Activated naive CD4-positive, alpha-beta T cell treated with anti-CD3 and anti-CD28 coated beads, Interleukin-2, amount 50 U/mL, for 24 hours (primary cell): Measurements from ENCODE around the gene TAPBPL.
"Not testable (repeated sequence)": the region's sequence is repeated elsewhere in the genome, so short reads cannot be mapped to it uniquely, and the experiment has no call there.

ENCODE experiments used
- H3K27ac Mint-ChIP-seq: one replicate; pipeline ENCODE4 v1.8.0; 2021; ENCODE audit warnings: mild to moderate bottlenecking, mixed read lengths
- H3K27me3 Mint-ChIP-seq: one replicate; pipeline ENCODE4 v1.8.0; 2021; ENCODE audit warnings: mixed read lengths
- H3K36me3 Mint-ChIP-seq: one replicate; pipeline ENCODE4 v1.8.0; 2021; ENCODE audit warnings: mixed read lengths
- H3K4me1 Mint-ChIP-seq: one replicate; pipeline ENCODE4 v1.8.0; 2021; ENCODE audit warnings: mixed read lengths
- H3K4me3 Mint-ChIP-seq: one replicate; pipeline ENCODE4 v1.8.0; 2021; ENCODE audit warnings: mild to moderate bottlenecking, mixed read lengths
- H3K9me3 Mint-ChIP-seq: one replicate; pipeline ENCODE4 v1.8.0; 2021; ENCODE audit warnings: mixed read lengths

TAPBPL gene

DNA sequence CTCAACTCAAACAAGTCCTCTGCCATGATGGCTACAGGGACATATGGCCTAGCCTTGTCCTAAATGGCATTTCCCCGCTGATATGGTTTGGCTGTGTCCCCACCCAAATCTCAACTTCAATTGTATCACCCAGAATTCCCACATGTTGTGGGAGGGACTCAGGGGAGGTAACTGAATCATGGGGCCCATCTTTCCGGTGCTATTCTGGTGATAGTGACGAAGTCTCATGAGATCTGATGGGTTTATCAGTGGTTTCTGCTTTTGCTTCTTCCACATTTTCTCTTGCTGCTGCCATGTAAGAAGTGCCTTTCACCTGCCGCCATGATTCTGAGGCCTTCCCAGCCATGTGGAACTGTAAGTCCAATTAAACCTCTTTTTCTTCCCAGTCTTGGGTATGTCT, 14.9 kb downstream of the TAPBPL start:
- Mint-ChIP-seq H3K4me1 (peaks cover 88% of the 10 kb centered on the region), H3K4me3 (peak overlapping the region; percentile 56), H3K27ac (peak overlapping the region; percentile 80), H3K36me3 (peaks cover 28% of the 10 kb centered on the region)
- not testable (repeated sequence) for H3K27me3 Mint-ChIP-seq, H3K9me3 Mint-ChIP-seq

DNA sequence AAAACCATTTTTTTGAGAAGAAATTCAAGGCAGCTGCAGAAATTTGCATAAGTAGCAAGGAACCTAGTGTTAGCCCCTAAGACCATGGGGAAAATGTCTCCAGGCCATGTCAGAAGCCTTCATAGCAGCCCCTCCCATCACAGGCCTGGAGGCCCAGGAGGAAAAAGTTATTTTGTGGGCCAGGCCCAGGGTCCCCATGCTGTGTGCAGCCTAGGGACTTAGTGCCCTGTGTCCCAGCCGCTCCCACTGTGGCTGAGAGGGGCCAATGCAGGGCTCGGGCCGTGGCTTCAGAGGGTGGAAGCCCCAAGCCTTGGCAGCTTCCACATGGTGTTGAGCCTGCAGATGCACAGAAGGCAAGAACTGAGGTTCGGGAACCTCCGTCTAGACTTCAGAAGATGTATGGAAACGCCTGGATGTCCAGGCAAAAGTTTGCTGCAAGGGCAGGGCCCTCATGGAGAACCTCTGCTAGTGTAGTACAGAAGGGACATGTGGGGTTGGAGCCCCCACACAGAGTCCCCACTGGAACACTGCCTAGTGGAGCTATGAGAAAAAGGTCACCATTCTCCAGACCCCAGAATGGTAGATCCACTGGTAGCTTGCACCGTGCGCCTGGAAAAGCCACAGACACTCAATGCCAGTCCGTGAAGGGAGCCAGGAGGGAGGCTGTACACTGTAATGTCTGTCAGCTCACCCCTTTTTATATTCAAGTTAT, 15.9 kb downstream of the TAPBPL start:
- H3K36me3 Mint-ChIP-seq, result peaks cover 21% of the 10 kb centered on the region
- peak overlapping the region; percentile 91 for H3K4me3 Mint-ChIP-seq
- H3K27ac Mint-ChIP-seq, result peak overlapping the region; percentile 89
- peaks cover 85% of the 10 kb centered on the region for H3K4me1 Mint-ChIP-seq
- not testable (repeated sequence) for H3K9me3 Mint-ChIP-seq, H3K27me3 Mint-ChIP-seq

DNA sequence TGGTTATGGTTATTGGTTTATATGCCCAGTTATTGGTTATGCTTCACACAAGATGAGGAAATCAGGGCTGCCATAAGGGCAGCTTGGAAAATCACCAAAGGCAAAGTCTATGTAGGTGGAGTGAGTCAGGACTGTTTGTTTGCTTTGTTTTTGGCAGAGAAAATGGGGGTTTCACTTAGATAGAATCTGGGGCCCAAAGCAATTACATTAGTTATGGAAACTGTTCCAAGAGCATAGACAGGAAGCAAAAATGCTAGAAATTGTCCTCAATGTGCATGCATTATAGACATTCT, 16.4 kb downstream of the TAPBPL start:
- H3K36me3 Mint-ChIP-seq, result peaks cover 18% of the 10 kb centered on the region
- no peaks in the 10 kb centered on the region for H3K9me3 Mint-ChIP-seq
- no peaks in the 10 kb centered on the region for H3K27me3 Mint-ChIP-seq
- H3K27ac Mint-ChIP-seq, result peak overlapping the region; percentile 89
- peak overlapping the region; percentile 91 for H3K4me3 Mint-ChIP-seq
- peaks cover 80% of the 10 kb centered on the region for H3K4me1 Mint-ChIP-seq

DNA sequence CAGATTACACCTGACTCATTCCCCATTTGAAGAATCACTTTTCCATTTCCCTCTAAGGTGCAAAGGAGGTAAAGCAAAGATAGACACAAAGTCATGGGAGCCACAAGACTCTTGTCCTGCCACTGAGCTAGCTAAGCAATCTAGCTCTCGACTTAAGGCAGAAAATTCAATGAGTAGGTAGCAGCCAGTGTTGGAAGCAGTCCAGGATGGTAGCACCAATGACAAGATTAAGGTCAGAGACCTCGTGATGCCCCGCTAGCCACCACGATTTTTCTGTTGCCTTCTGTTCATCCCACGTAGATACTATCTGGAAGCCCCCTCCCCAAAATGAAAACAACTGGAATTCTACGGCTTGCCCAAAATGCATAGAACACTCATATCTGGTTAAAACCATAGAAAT, 17.2 kb downstream of the TAPBPL start:
- H3K4me1 Mint-ChIP-seq, result peaks cover 71% of the 10 kb centered on the region
- H3K27ac Mint-ChIP-seq, result peak overlapping the region; percentile 89
- no peaks in the 10 kb centered on the region for H3K9me3 Mint-ChIP-seq
- H3K27me3 Mint-ChIP-seq, result no peaks in the 10 kb centered on the region
- H3K4me3 Mint-ChIP-seq, result peak overlapping the region; percentile 91
- H3K36me3 Mint-ChIP-seq, result peaks cover 12% of the 10 kb centered on the region

DNA sequence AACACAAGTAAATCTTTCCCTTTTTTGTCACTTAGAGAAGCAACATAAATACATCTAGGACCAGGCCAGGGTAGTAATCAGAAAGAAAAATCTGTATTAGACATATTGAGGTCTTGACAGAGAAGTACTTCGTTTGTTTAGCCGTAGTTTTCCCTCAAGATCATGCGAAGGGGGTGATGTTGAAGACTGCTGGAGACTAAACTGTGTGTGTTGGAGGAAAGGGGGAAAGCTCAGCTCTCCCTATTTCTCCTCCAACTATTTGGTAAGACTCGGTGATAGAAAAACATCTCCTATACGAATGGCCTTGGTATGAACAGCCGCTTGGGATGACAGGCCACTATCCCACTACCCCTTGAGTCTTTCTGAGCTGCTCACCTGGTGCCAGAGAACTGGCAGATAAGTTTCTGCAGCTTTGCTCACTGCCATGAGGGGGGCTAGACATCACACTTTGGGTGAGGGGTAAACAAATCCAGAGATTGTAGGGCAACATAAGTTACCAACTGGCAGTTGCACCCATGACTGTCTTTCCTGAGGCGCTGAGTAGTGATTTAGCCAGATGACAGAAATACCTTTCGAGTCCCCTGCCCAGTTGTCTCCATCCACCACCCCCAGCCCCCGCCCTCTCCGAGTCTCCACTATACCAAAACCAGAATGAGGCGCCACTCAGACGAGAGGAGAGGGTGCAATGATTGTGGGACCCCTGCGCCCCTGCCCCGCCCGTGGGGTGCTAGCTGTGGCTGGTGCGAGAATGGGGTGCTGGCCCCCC, 17.9 kb downstream of the TAPBPL start:
- peak overlapping the region; percentile 91 for H3K4me3 Mint-ChIP-seq
- peak overlapping the region; percentile 89 for H3K27ac Mint-ChIP-seq
- peaks cover 64% of the 10 kb centered on the region for H3K4me1 Mint-ChIP-seq
- H3K27me3 Mint-ChIP-seq, result no peaks in the 10 kb centered on the region
- H3K36me3 Mint-ChIP-seq, result peaks cover 9% of the 10 kb centered on the region
- no peaks in the 10 kb centered on the region for H3K9me3 Mint-ChIP-seq

DNA sequence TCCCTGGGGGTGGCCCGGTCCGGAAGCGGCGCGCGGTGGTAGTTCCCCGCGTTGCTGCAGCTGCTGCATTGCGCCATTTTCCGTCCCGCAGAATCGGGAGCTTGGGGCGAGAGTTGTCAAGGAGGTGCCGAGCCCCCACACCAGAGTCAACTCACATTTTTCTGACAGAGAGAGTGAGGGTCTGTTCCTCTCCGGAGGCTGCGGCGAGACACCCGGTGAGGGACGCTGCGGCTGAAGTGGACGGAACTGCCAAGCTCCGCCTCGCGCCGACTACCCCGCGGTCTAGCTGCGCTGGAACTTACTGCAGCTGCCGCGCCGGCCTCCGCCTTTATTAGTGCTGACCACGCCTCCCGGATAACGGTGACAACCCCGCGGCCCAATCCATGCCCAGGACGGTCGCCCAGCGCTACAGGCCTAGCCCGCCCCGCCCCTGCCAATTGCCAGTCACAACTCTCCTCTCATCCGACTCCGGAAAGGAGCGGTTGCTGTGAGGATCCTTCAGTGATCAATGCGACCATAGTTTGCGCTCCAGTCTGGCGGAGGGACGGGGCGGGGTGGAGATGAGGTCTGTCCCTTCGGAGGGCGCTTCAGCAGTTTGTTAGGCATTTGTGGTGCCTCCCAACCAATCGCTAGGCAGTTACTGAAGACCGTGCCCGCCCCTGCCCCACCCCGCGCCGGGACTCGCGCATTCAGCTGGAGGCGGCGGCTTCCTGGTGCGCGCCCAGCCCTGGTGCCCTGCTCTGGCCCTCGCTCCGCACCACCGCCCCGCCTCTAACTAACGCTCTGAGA, 18.7 kb downstream of the TAPBPL start, which contains the start of gene VAMP1:
Gene VAMP1 (minus strand): TSS at position 303 of the 789 bp plus-strand sequence. CDS start 146 bp downstream, at position 157.
- Mint-ChIP-seq H3K4me1 (peaks cover 58% of the 10 kb centered on the region), H3K9me3 (no peaks in the 10 kb centered on the region), H3K27me3 (no peaks in the 10 kb centered on the region), H3K4me3 (peak within 1 kb of the TSS; percentile 91), H3K36me3 (peaks cover 6% of the 10 kb centered on the region), H3K27ac (peak within 1 kb of the TSS; percentile 89)

DNA sequence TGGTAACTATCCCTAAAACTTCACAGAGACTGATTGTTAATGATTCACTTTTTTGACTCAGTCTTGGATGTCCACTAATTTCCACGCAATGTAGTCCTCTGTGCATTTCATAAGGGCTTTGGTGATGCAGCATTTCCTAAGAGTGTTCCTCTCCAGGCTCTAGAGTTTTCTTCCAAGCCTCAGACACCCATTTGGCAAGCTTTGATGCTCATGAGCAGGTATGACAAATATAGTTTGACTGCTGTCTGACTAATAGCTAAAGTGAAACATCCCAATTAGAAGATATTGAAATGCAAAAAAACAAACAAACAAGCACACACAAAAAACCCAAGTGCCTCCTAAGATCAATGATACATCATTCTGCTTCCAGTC, 20.1 kb downstream of the TAPBPL start:
- peaks cover 44% of the 10 kb centered on the region for H3K4me1 Mint-ChIP-seq
- H3K27ac Mint-ChIP-seq, result peak overlapping the region; percentile 53
- no peaks in the 10 kb centered on the region for H3K27me3 Mint-ChIP-seq
- peaks cover 3% of the 10 kb centered on the region for H3K36me3 Mint-ChIP-seq
- H3K9me3 Mint-ChIP-seq, result no peaks in the 10 kb centered on the region
- peak overlapping the region; percentile 91 for H3K4me3 Mint-ChIP-seq

DNA sequence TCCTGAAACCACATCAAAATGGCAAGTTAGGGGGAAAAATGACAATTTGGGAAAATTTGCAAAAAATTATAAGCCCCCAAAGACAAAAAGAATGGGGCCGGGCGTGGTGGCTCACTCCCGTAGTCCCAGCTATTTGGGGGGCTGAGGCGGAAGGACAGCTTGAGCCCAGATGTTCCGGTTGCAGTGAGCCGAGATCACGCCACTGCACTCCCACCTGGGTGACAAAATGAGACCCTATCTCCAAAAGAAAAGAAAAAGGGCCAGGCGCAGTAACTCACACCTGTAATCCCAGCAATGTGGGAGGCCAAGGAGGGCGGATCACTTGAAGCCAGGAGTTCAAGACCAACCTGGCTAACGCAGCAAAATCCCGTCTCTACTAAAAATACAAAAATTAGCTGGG, 20.6 kb downstream of the TAPBPL start:
- Mint-ChIP-seq H3K4me3 (no peak overlapping the region), H3K27me3 (no peaks in the 10 kb centered on the region), H3K36me3 (peaks cover 3% of the 10 kb centered on the region), H3K9me3 (no peaks in the 10 kb centered on the region), H3K27ac (no peak overlapping the region), H3K4me1 (peaks cover 39% of the 10 kb centered on the region)

DNA sequence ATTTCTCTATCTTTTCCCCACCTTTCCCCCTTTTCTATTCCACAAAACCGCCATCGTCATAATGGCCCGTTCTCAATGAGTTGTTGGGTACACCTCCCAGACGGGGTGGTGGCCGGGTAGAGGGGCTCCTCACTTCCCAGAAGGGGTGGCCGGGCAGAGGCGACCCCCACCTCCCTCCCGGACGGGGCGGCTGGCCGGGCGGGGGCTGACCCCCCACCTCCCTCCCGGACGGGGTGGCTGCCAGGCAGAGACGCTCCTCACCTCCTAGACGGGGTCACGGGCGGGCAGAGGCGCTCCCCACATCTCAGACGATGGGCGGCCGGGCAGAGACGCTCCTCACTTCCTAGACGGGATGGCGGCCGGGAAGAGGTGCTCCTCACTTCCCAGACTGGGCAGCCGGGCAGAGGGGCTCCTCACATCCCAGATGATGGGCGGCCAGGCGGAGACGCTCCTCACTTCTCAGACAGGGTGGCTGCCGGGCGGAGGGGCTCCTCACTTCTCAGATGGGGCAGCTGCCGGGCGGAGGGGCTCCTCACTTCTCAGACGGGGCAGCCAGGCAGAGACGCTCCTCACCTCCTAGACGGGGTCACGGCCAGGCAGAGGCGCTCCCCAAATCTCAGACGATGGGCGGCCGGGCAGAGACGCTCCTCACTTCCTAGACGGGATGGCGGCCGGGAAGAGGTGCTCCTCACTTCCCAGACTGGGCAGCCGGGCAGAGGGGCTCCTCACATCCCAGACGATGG, 23.6 kb downstream of the TAPBPL start:
- H3K27me3 Mint-ChIP-seq, H3K27ac Mint-ChIP-seq, H3K4me3 Mint-ChIP-seq, H3K9me3 Mint-ChIP-seq, H3K36me3 Mint-ChIP-seq: not testable (repeated sequence)
- peaks cover 17% of the 10 kb centered on the region for H3K4me1 Mint-ChIP-seq

DNA sequence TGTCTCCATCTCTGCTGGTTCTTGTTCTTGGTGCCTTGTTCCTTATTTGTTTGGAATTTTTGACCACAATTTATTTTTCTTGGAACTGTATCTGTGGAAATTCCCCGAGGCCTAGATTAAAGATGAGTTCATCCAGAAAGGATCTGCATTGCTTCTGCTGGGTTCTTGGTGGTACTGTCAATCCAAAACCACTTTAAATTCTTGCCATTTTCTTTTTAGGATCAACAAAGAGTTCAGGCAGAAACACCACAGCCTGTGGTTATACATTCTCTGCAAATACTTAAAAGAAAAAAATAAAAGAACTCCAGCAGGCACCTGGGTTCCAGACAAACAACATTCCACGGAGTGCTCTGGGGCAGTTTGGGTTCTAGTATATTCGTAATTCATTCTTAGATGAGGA, 24.6 kb downstream of the TAPBPL start:
- no peak overlapping the region for H3K27ac Mint-ChIP-seq
- H3K4me3 Mint-ChIP-seq, result no peak overlapping the region
- H3K4me1 Mint-ChIP-seq, result peaks cover 8% of the 10 kb centered on the region
- no peaks in the 10 kb centered on the region for H3K9me3 Mint-ChIP-seq
- H3K27me3 Mint-ChIP-seq, result no peaks in the 10 kb centered on the region
- H3K36me3 Mint-ChIP-seq, result no peaks in the 10 kb centered on the region

DNA sequence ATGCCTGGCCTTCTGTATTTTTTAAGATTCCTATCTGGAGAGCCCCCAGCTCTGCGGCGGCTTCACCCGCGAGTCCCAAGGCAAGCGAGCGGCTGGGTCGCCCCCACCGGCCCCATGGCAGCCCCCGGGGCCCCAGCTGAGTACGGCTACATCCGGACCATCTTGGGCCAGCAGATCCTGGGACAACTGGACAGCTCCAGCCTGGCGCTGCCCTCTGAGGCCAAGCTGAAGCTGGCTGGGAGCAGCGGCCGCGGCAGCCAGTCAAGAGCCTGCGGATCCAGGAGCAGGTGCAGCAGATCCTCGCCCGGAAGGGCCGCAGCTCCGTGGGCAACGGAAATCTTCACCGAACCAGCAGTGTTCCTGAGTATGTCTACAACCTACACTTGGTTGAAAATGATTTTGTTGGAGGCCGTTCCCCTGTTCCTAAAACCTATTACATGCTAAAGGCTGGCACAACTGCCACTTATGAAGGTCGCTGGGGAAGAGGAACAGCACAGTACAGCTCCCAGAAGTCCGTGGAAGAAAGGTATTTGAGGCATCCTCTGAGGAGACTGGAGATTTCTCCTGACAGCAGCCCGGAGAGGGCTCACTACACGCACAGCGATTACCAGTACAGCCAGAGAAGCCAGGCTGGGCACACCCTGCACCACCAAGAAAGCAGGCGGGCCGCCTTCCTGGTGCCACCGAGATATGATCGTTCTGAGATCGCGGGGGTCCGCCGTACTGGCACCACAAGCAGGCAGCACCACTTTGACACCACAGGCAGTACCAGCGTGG, 25.9 kb downstream of the TAPBPL start:
- not testable (repeated sequence) for H3K36me3 Mint-ChIP-seq, H3K4me1 Mint-ChIP-seq, H3K9me3 Mint-ChIP-seq, H3K27me3 Mint-ChIP-seq, H3K4me3 Mint-ChIP-seq, H3K27ac Mint-ChIP-seq

DNA sequence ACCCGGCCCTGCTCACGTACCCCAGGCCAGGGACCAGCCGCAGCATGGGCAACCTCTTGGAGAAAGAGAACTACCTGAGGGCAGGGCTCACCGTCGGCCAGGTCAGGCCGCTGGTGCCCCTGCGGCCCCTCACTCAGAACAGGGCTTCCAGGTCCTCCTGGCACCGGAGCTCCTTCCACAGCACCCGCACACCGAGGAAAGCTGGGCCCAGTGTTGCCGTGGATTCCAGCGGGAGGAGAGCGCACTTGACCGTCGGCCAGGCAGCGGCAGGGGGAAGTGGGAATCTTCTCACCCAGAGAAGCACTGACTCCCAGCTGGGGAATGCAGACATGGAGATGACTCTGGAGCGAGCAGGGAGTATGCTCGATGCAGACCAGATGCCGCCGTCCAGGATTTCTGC, 26.6 kb downstream of the TAPBPL start:
- Mint-ChIP-seq H3K27ac (no peak overlapping the region), H3K36me3 (no peaks in the 10 kb centered on the region), H3K4me3 (no peak overlapping the region), H3K9me3 (no peaks in the 10 kb centered on the region), H3K4me1 (no peaks in the 10 kb centered on the region), H3K27me3 (no peaks in the 10 kb centered on the region)

DNA sequence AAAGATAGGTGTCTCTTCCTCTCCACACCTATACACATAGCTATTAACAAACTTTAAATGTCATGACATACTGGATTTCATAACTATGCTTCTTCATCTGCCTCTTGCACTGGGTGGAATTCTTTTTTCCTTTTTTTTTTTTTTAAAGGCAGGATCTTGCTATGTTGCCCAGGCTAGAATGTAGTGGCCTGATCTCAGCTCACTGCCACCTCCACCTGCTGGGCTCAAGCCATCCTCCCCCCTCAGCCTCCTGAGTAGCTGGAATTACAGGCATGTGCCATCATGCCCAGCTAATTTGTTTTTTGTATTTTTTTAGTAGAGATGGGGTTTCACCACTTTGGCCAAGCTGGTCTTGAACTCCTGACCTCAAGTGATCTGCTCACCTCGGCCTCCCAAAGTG, 36.4 kb downstream of the TAPBPL start:
- Mint-ChIP-seq H3K9me3 (no peaks in the 10 kb centered on the region), H3K4me1 (peaks cover 7% of the 10 kb centered on the region), H3K27me3 (no peaks in the 10 kb centered on the region), H3K4me3 (no peak overlapping the region), H3K36me3 (peaks cover 6% of the 10 kb centered on the region), H3K27ac (no peak overlapping the region)

DNA sequence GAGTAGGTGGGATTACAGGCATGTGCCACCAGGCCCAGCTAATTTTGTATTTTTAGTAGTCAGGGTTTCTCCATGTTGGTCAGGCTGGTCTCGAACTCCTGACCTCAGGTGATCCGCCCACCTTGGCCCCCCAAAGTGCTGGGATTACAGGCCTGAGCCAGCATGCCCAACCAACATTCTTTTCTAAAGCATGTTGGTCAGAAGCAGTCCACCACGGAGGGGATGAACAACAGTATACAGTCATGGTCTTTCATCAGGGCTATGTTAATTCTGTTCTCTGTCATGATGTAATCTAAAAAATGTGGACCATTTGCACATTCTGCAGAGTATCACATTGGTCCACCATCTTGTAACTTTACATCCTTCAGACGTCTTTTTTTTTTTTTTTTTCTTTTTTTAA, 37.6 kb downstream of the TAPBPL start:
- peaks cover 6% of the 10 kb centered on the region for H3K36me3 Mint-ChIP-seq
- H3K27me3 Mint-ChIP-seq, result no peaks in the 10 kb centered on the region
- H3K9me3 Mint-ChIP-seq, result no peaks in the 10 kb centered on the region
- H3K27ac Mint-ChIP-seq, result no peak overlapping the region
- peaks cover 10% of the 10 kb centered on the region for H3K4me1 Mint-ChIP-seq
- H3K4me3 Mint-ChIP-seq, result no peak overlapping the region

DNA sequence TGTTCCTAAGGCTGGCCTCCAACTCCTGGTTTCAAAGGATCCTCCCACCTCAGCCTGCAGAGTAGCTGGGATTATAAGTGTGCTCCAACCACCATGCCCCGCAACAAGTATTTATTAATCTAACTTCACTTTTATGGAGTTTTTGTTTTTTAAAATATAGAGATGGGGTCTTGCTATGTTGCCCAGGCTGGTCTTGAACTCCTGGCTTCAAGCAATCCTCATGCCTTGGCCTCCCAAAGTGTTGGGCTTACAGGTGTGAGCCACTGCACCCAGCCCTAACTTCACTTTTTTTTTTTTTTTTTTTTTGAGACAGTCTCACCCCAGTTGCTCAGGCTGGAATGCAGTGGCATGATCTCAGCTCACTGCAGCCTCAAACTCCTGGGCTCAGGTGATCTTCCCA, 38.8 kb downstream of the TAPBPL start:
- H3K27me3 Mint-ChIP-seq, H3K36me3 Mint-ChIP-seq, H3K27ac Mint-ChIP-seq, H3K9me3 Mint-ChIP-seq, H3K4me3 Mint-ChIP-seq: not testable (repeated sequence)
- H3K4me1 Mint-ChIP-seq, result peaks cover 22% of the 10 kb centered on the region
